AG08395 (cell line): ENCODE data around the gene TMA7.

Experiments used
- DNase-seq: peaks from one replicate; pipeline ENCODE4 v3.0.0; 2012; ENCODE audit warnings: mixed read lengths, low spot score

TMA7 gene

DNA sequence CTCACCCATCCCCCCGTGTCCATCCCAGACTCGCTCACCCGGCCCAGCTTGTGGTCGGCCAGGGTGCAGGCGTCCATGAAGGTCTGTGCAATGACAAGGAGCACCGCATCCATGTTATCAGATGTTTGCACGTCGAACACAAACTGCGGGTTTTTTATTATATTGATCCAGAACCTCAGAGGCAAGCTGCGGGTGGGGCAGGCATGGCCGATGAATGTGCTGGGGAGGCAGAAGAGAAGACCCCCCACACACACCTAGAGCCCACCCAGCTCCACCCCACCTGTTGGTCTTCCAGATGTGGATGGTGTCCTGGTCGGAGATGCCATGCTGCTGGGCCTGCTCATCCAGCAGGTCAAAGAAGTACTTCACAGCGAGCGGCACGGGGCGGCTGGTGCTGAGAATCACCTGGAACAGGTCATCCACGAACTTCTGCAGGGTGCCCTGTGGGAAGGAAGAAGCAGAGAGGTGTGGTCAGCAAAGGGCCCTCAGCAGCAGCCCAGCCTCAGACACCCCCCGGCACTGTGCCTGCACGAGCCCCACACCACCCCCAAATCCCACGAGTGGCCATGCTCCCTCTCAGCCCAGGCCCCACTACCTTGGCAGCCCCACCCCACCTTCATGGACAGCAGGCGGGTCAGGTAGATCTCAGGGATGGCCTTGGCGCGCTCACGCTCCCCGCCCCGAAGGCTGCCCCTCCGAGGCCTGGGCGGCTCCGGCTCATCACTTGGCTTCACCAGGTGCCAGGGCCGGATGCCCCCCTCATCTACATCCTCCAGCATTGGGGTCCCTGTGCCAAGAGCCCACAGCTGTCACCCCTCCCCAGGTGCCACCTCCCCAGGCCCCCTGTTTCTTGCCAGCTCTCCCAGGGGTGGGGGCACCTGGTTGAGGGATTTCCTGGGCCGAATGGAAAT lies 30.5 kb upstream of the TMA7 start:
- DNase-seq, result no peak

DNA sequence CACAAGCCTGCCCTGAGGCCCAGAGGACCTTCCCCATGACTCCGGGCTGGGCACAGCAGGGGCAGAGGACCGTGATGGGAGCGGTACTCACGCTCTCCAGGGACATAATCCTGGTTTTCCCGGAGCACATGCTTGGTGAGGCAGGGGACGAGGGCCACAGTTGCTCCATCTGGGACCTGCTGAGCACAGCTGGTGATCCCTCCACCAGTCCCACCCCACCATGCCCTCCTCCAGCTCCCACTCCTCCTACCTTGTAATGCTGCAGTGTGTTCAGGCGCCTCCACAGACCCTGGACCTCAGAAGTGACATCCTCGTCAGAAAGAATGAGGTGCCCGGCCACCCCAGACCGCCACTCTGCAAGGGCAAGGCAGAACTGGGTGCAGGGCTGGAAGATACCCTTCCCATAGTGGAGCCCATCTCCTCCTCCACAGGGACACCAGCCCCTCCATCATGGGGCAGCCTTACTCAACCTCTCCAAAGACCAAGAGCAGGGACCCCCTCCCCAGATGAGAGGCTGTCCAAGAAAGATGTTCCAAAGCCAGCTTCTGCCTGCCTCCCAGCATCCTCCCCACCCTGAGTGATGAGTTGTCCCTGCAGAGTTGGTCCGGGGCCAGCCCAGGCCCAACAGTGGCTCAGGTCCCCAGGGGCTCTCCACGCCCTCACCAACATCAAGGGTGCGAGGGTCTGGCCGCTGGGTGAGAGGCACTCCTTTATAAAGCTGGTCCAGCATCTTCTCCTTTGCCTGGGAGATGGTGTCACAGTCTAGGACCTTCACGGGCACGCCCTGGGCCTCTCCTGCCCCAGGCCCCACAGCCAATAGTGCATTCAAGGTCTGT lies 29.6 kb upstream of the TMA7 start:
- DNase-seq, result no peak

DNA sequence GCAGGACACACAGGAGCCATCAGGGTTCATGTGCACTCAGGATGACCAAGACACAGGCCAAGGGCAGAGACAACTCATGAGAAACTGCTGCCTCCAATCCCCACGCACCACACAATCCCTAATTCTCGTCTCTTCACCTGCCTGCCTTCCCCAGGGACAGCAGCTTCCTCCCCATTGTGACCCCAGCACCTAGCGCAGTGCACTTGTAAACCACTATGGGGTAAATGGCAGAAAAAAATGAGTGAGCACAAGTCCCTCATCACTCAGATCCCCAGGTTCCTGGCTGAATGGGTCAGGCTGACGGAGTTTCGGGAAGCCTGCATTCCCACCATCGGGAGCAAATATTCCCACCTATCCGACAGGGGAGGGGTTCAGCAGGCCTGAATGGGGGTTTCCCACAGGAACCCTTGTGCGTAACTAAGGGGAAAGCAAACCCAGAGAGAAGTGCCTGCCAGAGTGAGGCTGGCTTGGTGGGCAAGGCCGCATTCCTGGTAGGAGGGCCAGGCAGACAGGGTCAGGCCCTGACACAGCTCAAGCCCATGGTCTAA lies 28.9 kb upstream of the TMA7 start:
- no peak for DNase-seq

DNA sequence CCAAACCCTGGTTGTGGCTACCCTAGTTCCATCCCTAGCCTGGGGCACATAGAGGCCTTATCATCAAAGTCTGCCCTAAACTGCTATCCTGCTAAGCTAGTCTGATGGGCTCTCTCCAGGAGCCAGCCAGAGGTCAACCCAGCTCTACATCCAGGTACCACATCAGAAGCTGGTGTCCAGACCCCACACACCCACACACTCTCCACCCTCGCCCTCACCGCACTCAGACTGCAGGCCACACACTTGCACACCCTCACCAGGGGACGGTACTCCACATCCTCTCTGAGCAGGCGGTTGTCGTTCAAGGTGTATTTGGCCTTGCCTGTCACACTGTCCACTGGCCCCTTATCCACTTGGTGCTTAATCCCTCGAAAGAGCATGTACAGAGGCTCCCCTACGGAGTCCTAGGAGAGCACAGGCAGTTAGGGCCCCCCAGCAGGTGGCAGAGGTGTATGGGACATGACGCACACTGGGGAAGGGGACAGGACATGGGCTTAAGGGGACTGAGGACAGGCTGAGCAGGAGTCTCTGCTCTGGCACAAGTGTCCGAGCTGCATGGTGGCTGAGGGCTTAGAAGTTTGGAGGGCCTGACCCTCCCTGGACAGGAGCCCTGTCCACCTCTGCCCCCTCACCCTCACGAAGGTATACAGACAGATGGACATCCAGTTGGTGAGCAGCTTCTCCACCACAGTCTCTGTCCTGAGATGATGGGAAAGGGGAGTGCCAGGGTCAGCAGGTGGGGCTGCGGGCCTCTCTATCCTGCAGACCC lies 28.3 kb upstream of the TMA7 start:
- no peak for DNase-seq

DNA sequence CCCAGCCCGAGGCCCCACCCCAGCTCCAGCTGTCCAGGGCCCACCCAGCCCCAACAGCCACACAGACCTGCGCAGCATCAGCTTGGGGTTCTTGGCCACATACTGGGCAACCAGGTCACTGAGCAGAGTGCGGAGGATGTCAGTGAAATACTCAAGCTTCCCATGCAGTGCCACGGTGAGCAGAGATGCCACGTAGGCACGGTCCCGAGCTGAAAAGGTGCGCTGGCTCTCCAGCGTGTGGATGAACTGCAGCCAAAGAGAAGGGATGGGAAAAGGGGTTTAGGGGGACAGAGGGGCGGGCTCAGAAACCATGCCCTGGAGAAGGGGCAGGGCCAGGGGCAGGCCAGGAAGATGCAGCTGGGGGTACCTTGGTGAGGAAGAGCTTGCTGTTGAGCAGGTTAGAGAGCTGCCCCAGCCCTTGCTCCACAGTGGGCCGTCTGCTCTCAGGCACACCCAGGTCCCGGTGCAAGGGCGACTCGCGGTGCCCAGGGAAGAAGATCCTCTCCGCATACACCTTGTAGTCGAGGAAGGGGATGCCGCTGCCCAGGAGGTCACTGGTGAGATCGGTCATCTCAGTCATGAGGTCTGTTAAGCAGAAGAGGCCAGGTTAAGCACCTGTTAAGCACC lies 27.6 kb upstream of the TMA7 start:
- DNase-seq, result no peak

DNA sequence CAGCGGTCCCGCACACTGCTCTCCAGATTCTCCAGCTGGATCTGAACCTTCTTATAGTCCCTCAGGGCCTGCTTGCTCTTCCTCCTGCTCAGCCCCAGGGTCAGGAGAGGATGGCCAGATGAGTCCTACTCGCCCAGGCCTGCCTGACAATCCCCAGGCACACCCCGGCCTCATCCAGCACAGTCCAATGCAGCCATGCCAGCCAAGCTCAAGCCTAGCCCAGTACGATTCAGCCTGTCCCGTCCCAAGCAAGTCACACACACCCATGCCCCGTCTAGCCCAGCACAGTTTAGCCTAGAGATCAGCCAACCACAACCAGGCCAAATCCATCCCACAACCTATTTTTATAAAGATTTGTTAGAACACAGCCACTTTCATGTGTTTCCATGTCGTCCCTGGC lies 27.0 kb upstream of the TMA7 start:
- DNase-seq, result no peak

DNA sequence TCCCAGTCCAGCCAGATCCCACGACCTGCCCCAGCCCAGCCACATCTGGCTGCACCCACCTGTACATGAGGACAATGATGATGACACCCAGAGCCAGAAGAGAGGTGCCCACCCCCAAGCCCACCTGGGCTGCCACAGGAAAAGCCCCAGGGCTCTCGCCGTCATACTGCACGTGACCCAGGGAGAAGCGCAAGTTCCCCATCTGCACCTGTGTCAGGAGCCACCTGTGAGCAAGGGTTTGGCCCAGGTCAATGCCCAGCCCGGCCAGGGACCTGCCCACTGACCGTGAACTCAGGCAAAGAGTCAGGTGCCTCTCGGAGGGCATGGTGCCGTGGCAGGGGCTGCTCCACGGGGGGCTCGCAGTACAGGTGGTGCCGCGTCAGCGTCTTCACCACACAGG lies 26.4 kb upstream of the TMA7 start:
- DNase-seq, result no peak

DNA sequence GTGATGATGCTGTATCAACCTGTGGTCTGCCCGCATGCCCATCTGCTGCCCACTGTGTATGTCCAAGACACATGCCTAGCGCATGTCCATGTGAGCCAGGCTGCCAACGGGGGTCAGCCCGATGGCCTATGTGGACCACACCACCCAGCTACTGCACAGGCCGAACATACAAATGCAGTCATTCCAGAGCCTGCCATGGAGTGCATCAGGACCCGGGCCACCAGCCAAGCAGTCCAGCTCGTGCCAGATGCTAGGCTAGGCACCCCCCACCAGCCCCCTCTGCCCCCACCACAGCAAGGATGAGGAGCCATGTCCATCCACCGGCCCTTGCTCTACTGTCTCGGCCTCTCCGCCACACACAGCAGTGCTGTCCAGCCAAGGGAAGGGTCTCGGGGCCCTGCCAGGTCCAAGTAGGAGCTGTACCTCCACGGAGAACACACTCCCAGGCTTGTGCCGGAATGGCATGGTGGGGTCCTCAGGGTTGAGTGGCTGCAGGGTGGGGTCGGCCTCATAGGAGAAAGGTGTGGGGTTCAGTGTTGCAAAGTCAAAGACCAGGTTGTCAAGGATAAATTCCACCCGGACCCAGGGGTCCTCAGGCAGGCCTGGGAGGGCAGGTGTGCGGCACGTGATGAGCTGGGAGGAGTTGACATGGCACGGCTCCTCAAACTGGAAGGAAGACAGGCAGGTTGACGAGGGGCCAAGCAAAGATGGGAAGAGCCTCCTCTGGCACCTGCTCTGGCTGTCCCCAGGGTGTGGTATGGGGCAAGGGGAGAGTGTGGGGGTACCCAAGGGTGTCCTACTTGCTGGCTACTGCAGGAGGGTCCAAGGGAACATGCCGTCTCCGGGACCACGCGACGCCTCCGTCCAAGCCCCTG lies 25.4 kb upstream of the TMA7 start:
- no peak for DNase-seq

DNA sequence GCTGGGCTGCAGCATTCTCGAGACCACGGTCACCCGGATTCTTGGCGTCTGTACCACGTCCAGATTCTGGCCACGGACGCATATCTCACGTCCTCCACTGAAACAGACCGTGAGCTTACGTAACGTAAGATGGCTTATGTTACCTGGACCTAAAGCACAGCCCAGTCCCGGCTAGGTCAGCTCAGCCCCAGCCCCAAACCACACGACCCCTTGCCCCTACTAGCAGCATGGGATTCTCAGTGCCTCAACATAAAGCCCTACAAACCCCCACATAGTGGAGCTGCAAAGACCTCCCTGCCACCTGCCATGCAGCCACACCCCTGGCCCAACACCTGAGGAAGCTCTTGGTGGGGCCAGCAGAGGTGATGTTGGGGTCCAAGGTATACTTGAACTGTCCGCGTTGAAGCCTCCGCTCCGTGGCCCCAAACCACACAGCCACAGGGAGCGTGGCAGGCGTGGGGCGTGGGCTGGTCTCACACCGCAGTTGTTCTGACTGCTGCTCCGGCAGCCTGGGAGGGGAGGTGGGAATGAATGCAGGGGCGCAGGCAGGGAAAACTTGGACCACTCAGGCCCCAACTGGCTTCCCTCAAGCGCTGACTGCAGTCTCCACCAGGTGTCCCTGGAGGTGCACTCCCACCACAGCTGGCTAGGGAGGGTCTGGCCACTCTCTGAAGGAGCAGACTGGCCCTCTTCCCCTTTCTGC lies 24.7 kb upstream of the TMA7 start:
- DNase-seq, result no peak

DNA sequence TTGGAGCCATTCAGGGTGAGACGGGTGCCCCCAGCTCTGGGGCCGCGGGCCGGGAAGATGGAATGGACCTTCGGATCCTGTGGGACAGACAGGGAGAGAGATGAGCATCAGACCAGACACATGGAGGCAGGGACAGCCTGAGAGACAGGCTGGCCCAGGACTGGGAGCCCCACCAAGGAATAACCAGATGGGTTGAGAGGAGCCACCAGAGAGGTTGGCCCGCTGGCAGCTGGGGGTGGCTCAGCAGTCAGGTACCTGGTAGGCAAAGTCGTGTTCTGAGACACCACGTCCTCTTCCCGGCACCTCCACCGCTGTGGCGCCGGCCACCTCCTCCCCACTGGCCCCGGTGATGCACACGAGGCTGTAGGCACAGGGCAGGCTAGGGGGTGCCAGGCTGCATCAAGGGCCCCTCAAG lies 24.0 kb upstream of the TMA7 start:
- DNase-seq, result no peak

DNA sequence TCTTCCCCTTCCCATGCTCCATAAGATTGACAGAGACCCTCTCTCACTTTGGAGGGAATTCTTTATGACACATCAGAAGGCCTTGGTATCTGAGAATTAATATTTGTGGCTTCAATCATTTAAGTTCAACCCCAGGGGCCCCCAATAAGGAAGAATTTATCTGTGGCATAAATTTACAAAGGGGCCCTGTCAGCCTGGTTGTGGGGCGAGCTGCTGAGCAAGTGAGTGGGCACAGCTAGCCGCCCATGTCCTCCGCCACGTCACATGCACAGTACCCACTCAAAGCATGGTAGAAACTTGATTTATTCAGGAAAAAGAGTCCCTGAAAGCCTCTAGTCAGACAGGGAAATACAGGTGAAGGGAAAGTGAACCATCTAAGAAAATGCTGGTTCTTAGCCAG lies 23.5 kb upstream of the TMA7 start:
- no peak for DNase-seq

DNA sequence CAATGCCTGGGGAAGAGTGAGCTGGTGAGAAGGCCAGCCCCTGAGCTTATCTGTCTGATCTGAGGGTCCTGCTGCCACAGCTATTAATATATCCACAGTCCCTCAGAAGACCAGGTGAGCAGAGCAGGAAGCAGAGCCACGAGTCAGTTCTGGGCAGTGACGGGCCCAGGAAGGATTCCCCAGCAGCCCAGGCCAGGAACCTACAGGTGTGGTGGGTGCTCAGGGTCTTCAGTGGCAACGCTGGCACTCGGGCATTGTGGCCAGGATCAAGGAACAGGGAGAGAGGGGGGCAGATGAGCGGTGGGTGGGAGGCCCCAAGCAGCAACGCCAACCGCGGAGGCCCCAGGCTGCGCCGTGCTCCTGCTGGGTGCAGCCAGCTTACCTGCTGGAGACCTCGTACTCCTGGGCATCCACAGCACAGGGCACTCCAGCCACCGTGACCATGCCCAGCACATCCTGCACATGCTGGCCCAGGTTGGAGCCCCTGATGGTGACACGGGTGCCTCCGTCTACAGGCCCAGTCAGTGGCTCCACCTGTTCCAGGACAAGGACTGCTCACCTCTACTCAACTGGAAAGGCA lies 22.4 kb upstream of the TMA7 start:
- DNase-seq, result no peak

DNA sequence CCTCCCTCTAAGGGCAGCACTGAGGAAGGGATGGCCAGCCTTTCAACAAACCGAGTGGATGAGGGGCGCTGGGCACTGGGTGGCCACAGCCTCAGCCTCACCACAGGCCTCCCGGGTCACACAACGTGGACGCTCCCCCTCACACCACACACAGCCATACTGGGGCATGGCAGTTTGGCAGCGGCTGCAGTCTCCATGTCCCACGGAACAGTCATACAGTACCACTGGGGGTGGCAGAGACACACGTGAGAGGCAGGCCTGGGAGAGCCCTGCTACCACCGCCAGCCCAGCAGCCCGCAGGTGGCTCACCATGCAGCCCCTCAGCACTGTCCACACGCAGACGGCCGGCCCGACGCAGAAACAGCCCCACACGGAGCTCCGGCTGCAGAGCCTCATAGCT lies 21.9 kb upstream of the TMA7 start:
- no peak for DNase-seq

DNA sequence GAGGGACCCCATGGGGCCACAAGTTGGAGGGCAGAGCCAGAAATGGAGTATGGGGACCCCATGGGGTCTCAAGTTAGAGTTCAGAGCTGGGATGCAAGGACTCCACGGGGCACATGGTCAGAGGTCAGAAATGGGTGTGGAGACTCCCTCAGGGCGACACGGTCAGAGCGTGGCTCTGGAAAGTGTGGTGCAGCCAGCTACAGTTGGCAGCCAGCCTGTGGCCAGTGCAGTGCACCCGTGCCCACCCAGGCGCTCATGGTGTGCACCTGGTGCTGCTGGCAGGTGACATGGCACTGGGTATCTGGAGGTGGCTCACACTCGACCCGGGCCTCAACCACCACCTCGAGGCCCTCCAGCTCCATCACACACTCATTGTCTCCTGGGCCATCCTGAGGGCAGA lies 21.4 kb upstream of the TMA7 start:
- DNase-seq, result no peak

DNA sequence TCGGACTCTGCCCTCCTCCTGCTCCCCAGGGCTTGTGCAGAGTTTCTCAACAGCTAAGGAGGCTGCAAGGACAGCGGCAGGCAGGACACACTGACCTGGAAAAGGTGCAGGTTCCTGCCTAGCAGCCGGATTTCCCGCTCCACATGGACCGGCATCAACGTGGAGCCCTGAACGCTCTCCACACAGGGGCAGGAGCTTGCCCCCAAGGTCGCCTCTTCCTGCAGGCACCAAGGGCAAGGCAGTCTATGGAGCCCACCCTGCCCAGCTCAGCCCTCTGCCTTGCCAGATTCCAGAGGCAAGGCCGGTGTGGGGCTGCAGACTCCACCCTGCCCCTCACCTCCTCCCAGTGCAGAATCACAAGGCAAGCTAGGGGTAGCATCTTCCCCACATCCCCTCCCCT lies 20.9 kb upstream of the TMA7 start:
- DNase-seq, result no peak

DNA sequence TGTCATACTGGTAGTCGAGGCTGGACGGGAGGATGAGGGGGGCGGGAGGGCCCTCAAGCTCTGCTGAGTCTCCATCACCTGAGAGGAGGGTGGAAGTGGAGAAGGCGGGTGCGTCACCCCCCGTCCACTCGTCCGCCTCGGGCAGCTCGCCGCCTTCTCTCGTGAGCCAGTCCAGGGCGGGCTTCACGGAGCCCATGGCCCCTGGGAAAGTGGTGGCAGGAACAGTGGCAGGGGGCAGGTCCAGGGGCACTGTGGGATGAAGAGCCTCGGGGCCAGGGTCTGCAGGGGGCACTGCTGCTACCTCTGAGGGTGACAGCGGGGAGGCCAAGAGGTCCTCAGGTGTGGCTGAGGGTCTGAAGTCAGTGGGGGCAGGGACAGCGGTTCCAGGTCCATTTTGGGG lies 20.5 kb upstream of the TMA7 start:
- no peak for DNase-seq

DNA sequence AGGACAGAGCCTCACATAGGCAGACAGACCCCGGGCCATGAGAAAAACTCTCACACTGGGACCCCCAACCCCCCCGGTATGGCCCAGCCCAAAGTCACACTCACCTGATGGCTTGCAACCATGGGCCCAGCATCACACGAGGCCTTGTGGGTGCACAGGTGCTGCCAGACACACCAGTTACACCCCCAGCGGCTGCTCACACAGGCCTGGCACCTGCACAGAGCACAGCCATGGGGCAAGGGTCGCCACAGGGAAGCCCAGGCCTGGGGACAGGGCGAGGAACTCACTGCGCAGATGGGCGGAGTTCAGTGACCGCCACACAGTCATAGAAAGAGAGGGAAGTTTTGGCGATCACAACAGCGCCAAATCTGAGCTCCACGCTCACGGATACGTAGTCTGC lies 19.5 kb upstream of the TMA7 start:
- DNase-seq, result no peak

DNA sequence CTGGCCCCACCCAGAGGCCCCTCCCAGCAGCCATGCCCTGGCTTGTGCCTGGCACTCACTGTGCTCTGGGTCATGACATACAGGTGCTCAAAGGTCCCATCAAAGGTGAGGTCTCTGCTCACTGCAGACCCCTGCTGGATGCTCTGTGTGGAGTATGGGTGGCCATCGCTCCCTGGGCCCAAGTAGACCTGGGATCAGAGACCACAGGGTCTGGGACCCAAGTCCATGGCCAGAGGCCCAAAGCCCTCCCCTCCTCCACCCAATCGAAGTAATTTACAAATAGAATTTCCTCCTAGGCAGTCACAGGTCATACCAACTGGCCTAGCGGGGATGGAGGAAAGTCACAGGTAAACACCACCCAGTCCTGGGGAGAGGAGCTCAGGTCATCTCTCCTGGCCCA lies 17.8 kb upstream of the TMA7 start:
- no peak for DNase-seq

DNA sequence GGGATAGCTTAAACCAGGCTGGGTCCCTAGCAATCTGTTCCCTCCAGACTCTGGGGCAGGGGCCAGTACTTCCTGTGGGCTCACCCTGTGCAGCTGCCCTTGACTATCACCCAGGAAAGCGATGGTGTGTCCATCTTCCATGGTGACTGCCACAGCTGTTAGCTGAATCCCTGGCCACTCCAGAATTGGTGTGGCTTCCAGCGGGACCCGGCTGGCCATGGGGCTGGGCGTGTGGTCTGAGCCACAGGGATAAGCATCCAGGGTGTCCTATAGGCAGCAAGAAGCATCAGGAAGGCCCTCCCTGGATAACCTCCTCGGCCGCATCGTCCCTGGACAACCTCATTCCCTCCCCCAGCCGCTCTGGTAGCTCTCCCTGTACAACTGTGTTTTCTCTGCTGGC lies 17.4 kb upstream of the TMA7 start:
- no peak for DNase-seq
